GM12878 (cell line): ENCODE data around the gene ARAP1. TPM values are rescaled to one million over a fixed set of nuclear protein-coding genes. Genes with fewer than 3 reads are reported as not detected.

Experiments used
- ATAC-seq: fragments of 200-7000 bp; cut with Tn5 transposase; 3 replicates; pipeline ENCODE4 v1.9.1; 2020; ENCODE audit warnings: mild to moderate bottlenecking, moderate library complexity
- BruUV-seq: library from RNA; stranded (reverse); fragments of 400-500 nt; replicated peaks from 2 replicates; lab custom pipeline; 2021; lab: Mats Ljungman, UMichigan
- CTCF ChIA-PET: fragments of 300-600 bp; sonication (Branson Sonifier 250); formaldehyde crosslinking; extraction: SDS; loops from one replicate; lab custom pipeline; 2021; ENCODE audit warnings: inconsistent platforms; lab: Yijun Ruan, JAX
- POLR2A ChIA-PET: fragments of 350-600 bp; formaldehyde crosslinking; extraction: SDS; loops from one replicate; lab custom pipeline; 2021; ENCODE audit warnings: inconsistent platforms; lab: Charles Lee
- RAD21 ChIA-PET: fragments of 300-600 bp; sonication (Branson Sonifier 250); formaldehyde crosslinking; loops from one replicate; lab custom pipeline; 2023; ENCODE audit warnings: antibody characterized with exemption; ENCODE audit not compliant: unreplicated experiment; lab: Charles Lee
- SMC1A ChIA-PET: fragments of 300-600 bp; sonication (Branson Sonifier 250); formaldehyde crosslinking; loops from one replicate; lab custom pipeline; 2023; ENCODE audit not compliant: unreplicated experiment, uncharacterized antibody; lab: Charles Lee
- DNase-seq: peaks from one replicate; pipeline ENCODE4 v3.0.0-alpha.2; 2011; ENCODE audit warnings: low read depth, low spot score
- FAIRE-seq: peaks from 3 replicates; lab custom pipeline; 2011; peaks lifted over from hg19 to GRCh38; lab: Jason Lieb, UNC
- H2AFZ ChIP-seq: 2 replicates; pipeline ENCODE4 v1.6.0; 2011; ENCODE audit warnings: low read depth, low read length, control low read depth; ENCODE audit not compliant: control insufficient read depth
- H3K27ac ChIP-seq: 2 replicates; pipeline ENCODE4 v1.5.1; 2011; ENCODE audit warnings: control low read depth; ENCODE audit not compliant: control insufficient read depth, insufficient read depth
- H3K27me3 ChIP-seq, 2 experiments: replicated peaks in 1 of 2; 2 replicates each; pipeline versions ENCODE4 v1.6.0 to v1.6.1; 2011; ENCODE audit warnings: low read length in 1 of 2; ENCODE audit not compliant: control insufficient read depth in 2 of 2, insufficient read depth in 2 of 2
- H3K36me3 ChIP-seq, 2 experiments: 2 replicates each; pipeline ENCODE4 v1.5.1; 2011; ENCODE audit warnings: low read length in 1 of 2; ENCODE audit not compliant: control insufficient read depth in 2 of 2, insufficient read depth in 2 of 2
- H3K4me1 ChIP-seq: 2 replicates; pipeline ENCODE4 v1.6.1; 2011; ENCODE audit warnings: mild to moderate bottlenecking, low read length, moderate library complexity, mixed read lengths; ENCODE audit not compliant: control insufficient read depth, insufficient read depth
- H3K4me2 ChIP-seq: 2 replicates; pipeline ENCODE4 v1.6.0; 2011; ENCODE audit warnings: control low read depth; ENCODE audit not compliant: control insufficient read depth, insufficient read depth
- H3K4me3 ChIP-seq: fragments of 200-600 bp; sonication (generic); 2 replicates; pipeline ENCODE4 v1.5.1; 2016
- H3K79me2 ChIP-seq: 2 replicates; pipeline ENCODE4 v1.6.0; 2011; ENCODE audit warnings: low read length; ENCODE audit not compliant: control insufficient read depth, insufficient read depth
- H3K9ac ChIP-seq: 2 replicates; pipeline ENCODE4 v1.8.0; 2011; ENCODE audit warnings: low read length, control low read depth, mixed read lengths; ENCODE audit not compliant: control insufficient read depth, insufficient read depth
- H3K9me3 ChIP-seq: replicated peaks from 3 replicates; pipeline ENCODE4 v1.5.1; 2011; ENCODE audit warnings: mild to moderate bottlenecking, low read length; ENCODE audit not compliant: control insufficient read depth, insufficient read depth
- H4K20me1 ChIP-seq: 2 replicates; pipeline ENCODE4 v1.6.0; 2011; ENCODE audit not compliant: control insufficient read depth, insufficient read depth
- BACH1 ChIP-seq: fragments of 450-650 bp; IDR thresholded peaks from 2 replicates; pipeline ENCODE4 v1.6.1; 2017; ENCODE audit warnings: mild to moderate bottlenecking, borderline replicate concordance
- E2F8 ChIP-seq: fragments of 450-650 bp; IDR thresholded peaks from 2 replicates; pipeline ENCODE4 v1.6.1; 2018; ENCODE audit warnings: mild to moderate bottlenecking, low read depth, moderate library complexity; ENCODE audit not compliant: partially characterized antibody
- FOS ChIP-seq: IDR thresholded peaks from 3 replicates; pipeline ENCODE4 v1.6.1; 2011; ENCODE audit warnings: borderline replicate concordance; ENCODE audit not compliant: insufficient read length; ENCODE audit errors: extremely low read depth
- IRF3 ChIP-seq: fragments of 450-650 bp; IDR thresholded peaks from 2 replicates; pipeline ENCODE4 v1.6.1; 2014; ENCODE audit warnings: mild to moderate bottlenecking
- IRF4 ChIP-seq: IDR thresholded peaks from 2 replicates; pipeline ENCODE4 v1.6.1; 2011; ENCODE audit warnings: low read depth, low read length
- KLF5 ChIP-seq: fragments of 450-650 bp; IDR thresholded peaks from 2 replicates; pipeline ENCODE4 v1.6.1; 2014; ENCODE audit warnings: mild to moderate bottlenecking; ENCODE audit not compliant: partially characterized antibody
- NFYA ChIP-seq: IDR thresholded peaks from 2 replicates; pipeline ENCODE4 v1.6.1; 2011; ENCODE audit warnings: low read depth, mild to moderate bottlenecking, low read length, improper control_type of control experiment, borderline replicate concordance
- RUNX3 ChIP-seq: IDR thresholded peaks from 2 replicates; pipeline ENCODE4 v1.6.1; 2012; ENCODE audit warnings: low read length, inconsistent platforms
- SMAD5 ChIP-seq: IDR thresholded peaks from 2 replicates; pipeline ENCODE4 v1.6.1; 2016; ENCODE audit warnings: antibody characterized with exemption, low read depth
- SREBF2 ChIP-seq: IDR thresholded peaks from 2 replicates; pipeline ENCODE4 v1.6.1; 2012; ENCODE audit warnings: mild to moderate bottlenecking, low read length
- ZZZ3 ChIP-seq: IDR thresholded peaks from 2 replicates; pipeline ENCODE4 v1.6.1; 2011; ENCODE audit warnings: low read depth; ENCODE audit not compliant: control insufficient read depth, insufficient read length
- WGBS: methylation state at CpG from one replicate; pipeline ENCODE4 v1.1.6; 2016; ENCODE audit warnings: low lambda C conversion rate; ENCODE audit not compliant: insufficient replicate concordance, insufficient coverage; ENCODE audit errors: missing lambda C conversion rate; 5-methylcytosine and 5-hydroxymethylcytosine counted together
- in situ Hi-C: fragments of 300-500 bp; cut with MboI; formaldehyde crosslinking; loops from 9 replicates; pipeline ENCODE4 v1.14.3; 2018; ENCODE audit warnings: mixed read lengths
- intact Hi-C: fragments of 100-400 bp; cut with micrococcal nuclease; formaldehyde crosslinking; loops from one replicate; pipeline ENCODE4 v1.14.2; 2022; ENCODE audit not compliant: unreplicated experiment
- polyA plus RNA-seq, 11 experiments: library from polyadenylated mRNA; depleted of rRNA in 4 of 11; unstranded in 6 of 11; stranded (reverse) in 5 of 11; fragments of >200 nt; fragmentation: Nextera tagmentation in 4 of 11; fragmentation: Illumina TruSeq in 1 of 11; extraction: Ambion mirVana in 4 of 11; extraction: Trizol in 1 of 11; gene quantifications; 1 replicate in 1 of 11; 2 replicates in 10 of 11; pipeline versions ENCODE4 v1.2.1 to v1.2.3, GENCODE V29; 2011 to 2016; ENCODE audit warnings: inconsistent platforms in 2 of 11, missing spikeins in 2 of 11, low read depth in 1 of 11
- total RNA-seq, 4 experiments: library from RNA; depleted of rRNA in 3 of 4; stranded (reverse); fragments of >200 nt in 3 of 4; fragmentation: Illumina TruSeq in 1 of 4; extraction: Trizol in 1 of 4; gene quantifications; 2 replicates each; pipeline versions ENCODE4 v1.2.1 to v1.2.3, GENCODE V29; 2013 to 2021
- TF ChIP-seq, protein P1 (sequence below): IDR thresholded peaks from 2 replicates; pipeline ENCODE4 v1.6.1; 2012; ENCODE audit warnings: low read depth, low read length, improper control_type of control experiment

The ARAP1 gene
- total and polyA plus RNA-seq, 10 of the 15 experiments (the other 5 are each of a cell fraction or from before 2014, with no cell fraction given), result 0.55 to 102 (median 51.0) TPM

GRCh38 chr11:72649215-72649976 is 102.8 kb downstream of the ARAP1 start:
- DNase-seq (no peak), FAIRE-seq (no peak), ATAC-seq (no peak)
- ChIA-PET POLR2A (no interaction called here), SMC1A (no interaction called here), CTCF (interaction anchor here (1.3 to 1.6 kb wide), 2 partner anchors 19 to 64 kb away, joined by 4 to 5 read pairs; no protein-coding TSS in a partner anchor), RAD21 (no interaction called here)
- no peaks in the 10 kb centered on the region for H3K79me2 ChIP-seq
- H3K9ac ChIP-seq, result no peak overlapping the region
- H3K27ac ChIP-seq, result no peak overlapping the region
- no peaks in the 10 kb centered on the region for H3K9me3 ChIP-seq
- no TSS peak for BruUV-seq
- 26% methylated on average over 5 of the region's 5 CpGs for WGBS
- no peaks in the 10 kb centered on the region for H3K36me3 ChIP-seq
- no peak overlapping the region for H2AFZ ChIP-seq
- intact Hi-C loops, result no loop called here
- no peak overlapping the region for H3K4me3 ChIP-seq
- TF ChIP-seq KLF5, result no peak
- TF ChIP-seq BACH1, result no peak
- TF ChIP-seq, protein P1, sequence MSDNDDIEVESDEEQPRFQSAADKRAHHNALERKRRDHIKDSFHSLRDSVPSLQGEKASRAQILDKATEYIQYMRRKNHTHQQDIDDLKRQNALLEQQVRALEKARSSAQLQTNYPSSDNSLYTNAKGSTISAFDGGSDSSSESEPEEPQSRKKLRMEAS, result no peak
- TF ChIP-seq IRF4, result no peak
- TF ChIP-seq, all 136 proteins: peak for 0
- Histone ChIP-seq H3K4me2 (no peak overlapping the region), H3K27me3 (no peaks in the 10 kb centered on the region), H3K4me1 (no peaks in the 10 kb centered on the region), H4K20me1 (no peaks in the 10 kb centered on the region)
- in situ Hi-C loops, result loop anchor here (5.0 kb wide), 1 partner anchor 67 kb away; no protein-coding TSS in a partner anchor

GRCh38 chr11:72648384-72649136 is 103.6 kb downstream of the ARAP1 start:
- ChIA-PET RAD21 (no interaction called here), POLR2A (no interaction called here), SMC1A (no interaction called here), CTCF (interaction anchor here (1.3 to 1.6 kb wide), 2 partner anchors 20 to 63 kb away, joined by 4 to 5 read pairs; no protein-coding TSS in a partner anchor)
- H4K20me1 ChIP-seq, result no peaks in the 10 kb centered on the region
- no peak for ATAC-seq
- DNase-seq, result no peak
- H3K4me3 ChIP-seq, result no peak overlapping the region
- in situ Hi-C loops, result loop anchor here (5.0 kb wide), 1 partner anchor 66 kb away; no protein-coding TSS in a partner anchor
- intact Hi-C loops, result no loop called here
- no peaks in the 10 kb centered on the region for H3K9me3 ChIP-seq
- H3K4me1 ChIP-seq, result no peaks in the 10 kb centered on the region
- no peak overlapping the region for H3K4me2 ChIP-seq
- H3K36me3 ChIP-seq, result no peaks in the 10 kb centered on the region
- no peak overlapping the region for H3K27ac ChIP-seq
- H3K27me3 ChIP-seq, result no peaks in the 10 kb centered on the region
- H2AFZ ChIP-seq, result no peak overlapping the region
- 3% methylated on average over 7 of the region's 7 CpGs for WGBS
- FAIRE-seq, result no peak
- BruUV-seq, result no TSS peak
- no peaks in the 10 kb centered on the region for H3K79me2 ChIP-seq
- H3K9ac ChIP-seq, result no peak overlapping the region
- no peak for TF ChIP-seq ZZZ3
- no peak for TF ChIP-seq RUNX3
- no peak for TF ChIP-seq IRF3
- no peak for TF ChIP-seq FOS
- no peak for TF ChIP-seq E2F8
- TF ChIP-seq SREBF2, result no peak
- TF ChIP-seq NFYA, result no peak
- no peak for TF ChIP-seq SMAD5
